Loucy (cell line): Measurements from ENCODE around the gene L3MBTL2.

Experiments
- CTCF ChIP-seq: fragments of 200-600 bp; sonication (generic); conservative IDR thresholded peaks from 2 replicates; pipeline ENCODE4 v1.5.1; 2014; ENCODE audit warnings: mild to moderate bottlenecking, antibody characterized with exemption, low read length
- EZH2phosphoT487 ChIP-seq: fragments of 200-600 bp; IDR thresholded peaks from 2 replicates; pipeline ENCODE4 v1.6.1; 2018; ENCODE audit warnings: antibody characterized with exemption, mild to moderate bottlenecking, moderate library complexity, borderline replicate concordance

DNA sequence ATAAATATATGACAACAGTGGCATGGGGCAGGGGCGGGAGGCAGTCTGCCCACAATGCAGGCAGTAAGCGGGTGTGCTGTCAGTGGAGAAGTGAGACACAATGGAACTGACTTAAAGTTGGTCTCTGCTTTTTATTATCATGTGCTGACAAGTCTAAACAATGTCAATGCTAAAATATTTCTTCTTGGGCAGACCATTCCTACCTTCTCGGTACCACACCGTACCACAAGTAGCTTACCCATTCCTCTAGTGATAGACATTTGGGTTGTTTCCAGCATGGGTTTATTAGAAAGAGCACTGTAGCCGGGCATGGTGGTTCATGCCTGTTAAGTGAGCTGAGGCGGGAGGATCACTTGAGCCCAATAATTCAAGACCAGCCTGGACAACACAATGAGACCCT is 38.2 kb downstream of the L3MBTL2 start:
- no peak for TF ChIP-seq CTCF
- TF ChIP-seq EZH2phosphoT487: no peak
